H1 (cell line): Measurements from ENCODE around the gene ODF2L. TPM values are rescaled to one million over a fixed set of nuclear protein-coding genes. Genes with fewer than 3 reads are reported as not detected.

ENCODE experiments used
- JUND ChIP-seq: IDR thresholded peaks from 2 replicates; pipeline ENCODE4 v1.6.1; 2011; ENCODE audit warnings: mild to moderate bottlenecking, improper control_type of control experiment, low read length
- POLR2A ChIP-seq, 2 experiments: IDR thresholded peaks; 1 replicate in 1 of 2; 2 replicates in 1 of 2; pipeline ENCODE4 v1.6.1; 2011; ENCODE audit warnings: low read depth in 2 of 2, low read length in 2 of 2, mild to moderate bottlenecking in 2 of 2; ENCODE audit errors: control extremely low read depth in 1 of 2
- TAF7 ChIP-seq: optimal IDR thresholded peaks from 2 replicates; pipeline ENCODE3; 2011; ENCODE audit warnings: low read depth, mild to moderate bottlenecking, inconsistent platforms, low read length, moderate library complexity, borderline replicate concordance
- polyA plus RNA-seq, 7 experiments: library from polyadenylated mRNA; depleted of rRNA in 3 of 7; stranded (reverse) in 5 of 7; unstranded in 2 of 7; fragments of >200 nt in 5 of 7; fragments of 200-250 nt in 2 of 7; gene quantifications; 1 replicate in 5 of 7; 2 replicates in 1 of 7; 4 replicates in 1 of 7; pipeline versions ENCODE4 v1.2.1 to v1.2.3, GENCODE V29; 2011 to 2013; ENCODE audit warnings: missing spikeins in 2 of 7, mixed read lengths in 2 of 7
- total RNA-seq: library from RNA; stranded (reverse); fragmentation: NEBNext Ultra II Directional; extraction: Animal tissue kit (Norgen Biotek cat#: 25700); gene quantifications from 2 replicates; pipeline ENCODE4 v1.2.1, GENCODE V29; 2021

Gene ODF2L
- total and polyA plus RNA-seq, 2 of the 8 experiments (the other 6 are each of a cell fraction or from before 2014, with no cell fraction given) = 3.2 to 27.1 TPM

DNA sequence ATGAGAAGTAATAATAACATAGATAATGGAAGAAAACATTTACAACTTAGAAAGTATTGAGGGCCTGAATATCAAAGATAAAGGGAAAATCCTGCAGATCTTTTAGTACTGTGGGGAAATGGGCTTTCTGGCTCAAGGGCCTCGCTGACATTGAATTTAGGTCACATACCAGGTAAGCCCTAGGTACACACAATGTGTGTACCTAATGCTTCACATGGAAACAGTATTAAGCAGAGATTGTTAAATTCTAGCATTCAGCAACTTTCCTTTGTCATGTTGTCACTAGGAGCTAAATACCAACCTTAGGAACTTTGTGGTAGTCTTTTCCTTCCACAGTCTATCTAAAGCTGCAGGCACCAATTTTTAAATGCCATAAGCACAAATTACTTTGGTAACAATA lies 49.7 kb downstream of the ODF2L start (continued):
- TF ChIP-seq JUND (no peak), TAF7 (no peak), POLR2A (IDR thresholded peaks at IDR 0.05; ENCODE audit: control extremely low read depth in 1 of 2, low read depth in 2 of 2, low read length in 2 of 2) (no peak)
